GM21576 (cell line): ENCODE results near the gene MYBPC2.
"Not testable (repeated sequence)": the region's sequence is repeated elsewhere in the genome, so short reads cannot be mapped to it uniquely, and the experiment has no call there.

Experiments
- ATAC-seq: cut with Tn5 transposase; IDR thresholded peaks from one replicate; pipeline ENCODE4 v1.9.1; 2021; ENCODE audit warnings: mild to moderate bottlenecking, moderate library complexity; ENCODE audit not compliant: unreplicated experiment

Gene MYBPC2

GRCh38 chr19:50432221-50433028 is at the start of gene MYBPC2:
MYBPC2 (plus strand) TSS chr19:50432892; CDS start chr19:50432954, 62 bp downstream.
- ATAC-seq, result no peak

GRCh38 chr19:50383001-50383851 is 49.5 kb upstream of the MYBPC2 start:
- no peak for ATAC-seq

GRCh38 chr19:50383852-50384684 is 48.6 kb upstream of the MYBPC2 start, which contains the start of gene POLD1:
POLD1 (plus strand) TSS chr19:50384347; CDS start chr19:50398852, 14,505 bp downstream.
- ATAC-seq, result peak; percentile 72

- no peak for ATAC-seq
Observed at GRCh38 chr19:50384685-50385535, 47.8 kb upstream of the MYBPC2 start.

- ATAC-seq, result no peak
Observed at GRCh38 chr19:50387176-50387867, 45.4 kb upstream of the MYBPC2 start.

GRCh38 chr19:50387868-50388245 is 44.8 kb upstream of the MYBPC2 start:
- no peak for ATAC-seq

GRCh38 chr19:50390295-50390694 is 42.4 kb upstream of the MYBPC2 start:
- not testable (repeated sequence) for ATAC-seq

GRCh38 chr19:50390952-50391351 is 41.7 kb upstream of the MYBPC2 start:
- not testable (repeated sequence) for ATAC-seq

- ATAC-seq, result no peak
Observed at GRCh38 chr19:50392759-50393158, 39.9 kb upstream of the MYBPC2 start.

GRCh38 chr19:50393589-50393988 is 39.1 kb upstream of the MYBPC2 start:
- ATAC-seq, result no peak

GRCh38 chr19:50394017-50394416 is 38.7 kb upstream of the MYBPC2 start:
- no peak for ATAC-seq

GRCh38 chr19:50398675-50399367 is 33.9 kb upstream of the MYBPC2 start:
- ATAC-seq, result no peak

GRCh38 chr19:50399368-50399745 is 33.3 kb upstream of the MYBPC2 start:
- no peak for ATAC-seq

GRCh38 chr19:50401605-50402450 is 30.9 kb upstream of the MYBPC2 start:
- no peak for ATAC-seq

- no peak for ATAC-seq
Observed at GRCh38 chr19:50402544-50403301, 30.0 kb upstream of the MYBPC2 start.

- no peak for ATAC-seq
Observed at GRCh38 chr19:50406156-50406820, 26.4 kb upstream of the MYBPC2 start.

GRCh38 chr19:50406829-50407228 is 25.9 kb upstream of the MYBPC2 start:
- ATAC-seq, result no peak
